ENCODE results near the gene GALNT15.

Gene GALNT15

DNA sequence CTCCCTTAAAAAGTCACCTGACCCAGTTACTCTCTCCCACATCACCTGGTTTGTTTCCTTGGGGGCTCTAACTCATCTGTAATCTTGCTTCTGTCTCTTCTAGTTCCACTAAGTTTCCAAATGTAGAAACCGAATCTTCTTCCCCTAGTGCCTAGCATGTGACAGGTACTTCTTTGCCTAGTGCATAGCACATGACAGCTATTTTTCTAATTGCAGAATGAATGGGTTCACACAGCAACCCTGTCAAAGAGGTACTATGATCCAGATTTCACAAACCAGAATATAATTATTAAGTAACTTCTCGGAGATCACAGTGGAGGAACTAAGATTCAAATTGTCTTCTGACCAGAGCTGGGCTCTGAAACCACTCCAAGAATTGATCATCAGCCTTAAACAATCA, 82.8 kb downstream of the GALNT15 start:
- no peak for DNase-seq

DNA sequence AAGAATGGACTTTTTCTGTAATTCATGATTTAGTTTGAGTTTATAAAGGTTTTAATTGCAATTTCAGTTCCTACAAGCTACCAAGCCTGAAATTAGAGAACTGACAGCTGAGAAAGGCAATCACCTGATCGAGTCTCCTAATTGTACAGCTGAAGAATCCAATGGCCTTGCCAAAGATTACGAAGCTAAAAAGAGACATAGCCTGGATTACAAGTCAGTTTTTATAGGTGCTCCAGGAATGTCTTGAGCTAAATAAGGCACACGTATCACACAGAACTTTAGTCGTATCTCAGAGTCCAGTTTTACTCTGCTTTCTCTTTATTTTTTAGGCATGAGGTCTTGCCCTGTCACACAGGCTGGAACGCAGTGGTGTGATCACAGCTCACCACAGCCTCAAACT, 83.7 kb downstream of the GALNT15 start:
- DNase-seq: no peak

DNA sequence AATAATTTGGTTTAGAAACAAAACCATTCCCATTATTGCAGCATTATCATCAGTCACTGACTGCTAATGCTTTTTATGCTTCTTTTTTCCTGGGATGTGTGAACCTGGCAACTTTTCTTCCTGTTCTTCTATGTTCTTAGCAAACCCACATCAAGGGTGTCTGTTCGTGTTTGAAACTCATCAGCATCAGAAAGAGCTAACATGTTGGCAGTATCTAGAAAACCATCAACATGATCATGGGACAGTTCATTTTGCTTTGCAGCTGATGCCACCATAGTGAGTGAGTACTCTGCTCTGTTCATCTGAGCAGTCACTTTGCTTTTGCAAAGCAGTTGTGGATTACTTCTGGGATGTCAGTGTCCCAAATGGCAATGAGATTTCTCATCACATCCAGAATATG, 84.4 kb downstream of the GALNT15 start:
- DNase-seq: no peak

DNA sequence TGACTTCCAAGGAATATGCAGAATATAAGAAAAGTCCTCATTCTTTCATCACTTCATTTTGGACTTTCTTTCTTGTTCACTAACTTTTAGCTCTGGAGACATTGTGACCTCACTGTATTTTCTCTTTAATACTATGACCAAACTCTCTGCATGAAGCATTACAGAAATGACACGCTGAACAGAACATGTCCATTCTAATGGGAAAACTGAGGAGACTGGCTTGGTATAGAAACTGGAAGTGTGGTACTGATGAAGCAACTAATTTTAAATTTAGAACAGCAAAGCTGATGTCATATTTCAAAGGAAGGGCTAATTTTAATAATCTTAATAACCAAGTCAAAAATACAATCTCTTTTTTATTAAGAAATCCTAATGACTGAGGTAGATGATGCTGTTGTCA, 85.6 kb downstream of the GALNT15 start:
- DNase-seq: no peak

DNA sequence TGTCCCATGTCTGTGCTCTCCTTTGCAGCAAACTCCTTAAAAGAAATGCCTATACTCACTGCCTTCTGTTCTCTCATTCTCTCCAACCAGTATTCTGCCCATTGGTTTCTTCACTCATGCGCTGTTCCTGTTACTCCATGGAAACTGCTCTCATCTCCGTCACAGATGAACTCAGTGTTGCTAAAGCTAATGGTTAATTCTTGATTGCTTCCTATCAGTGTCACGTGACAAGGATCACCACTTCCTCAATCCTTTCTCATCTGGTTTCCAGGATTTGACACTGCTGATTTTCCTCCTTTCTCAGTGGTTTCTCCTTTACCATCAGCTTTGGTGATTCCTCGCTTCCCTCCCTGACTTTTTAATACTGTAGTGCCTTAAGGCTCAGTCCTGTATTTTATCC, 87.7 kb downstream of the GALNT15 start:
- no peak for DNase-seq

DNA sequence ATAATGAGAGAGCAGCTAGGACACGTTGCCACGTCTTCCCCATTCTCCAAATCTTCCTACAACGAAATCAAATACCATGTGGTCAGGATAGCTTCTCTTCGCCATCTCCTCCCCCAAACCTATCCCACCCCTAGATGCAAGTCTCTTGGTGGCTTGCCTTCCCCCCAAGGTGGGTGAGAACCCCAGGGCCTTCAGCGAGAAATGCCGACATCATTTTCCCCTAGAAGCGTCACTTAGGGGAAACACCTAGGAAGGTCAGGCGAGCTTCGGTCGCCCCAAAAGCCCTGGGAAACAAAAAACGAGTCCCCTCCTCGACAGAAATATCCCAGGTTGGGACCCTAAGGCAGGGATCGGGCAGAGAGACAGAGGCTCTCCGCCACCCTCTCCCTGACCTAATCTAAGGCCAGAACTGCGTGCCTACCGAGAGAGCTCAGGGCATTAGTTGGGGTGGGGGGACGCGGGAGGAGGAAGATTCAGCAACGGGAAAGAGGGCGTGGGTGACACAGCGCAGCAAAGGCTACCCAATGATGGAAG, 89.8 kb downstream of the GALNT15 start:
- DNase-seq: no peak

DNA sequence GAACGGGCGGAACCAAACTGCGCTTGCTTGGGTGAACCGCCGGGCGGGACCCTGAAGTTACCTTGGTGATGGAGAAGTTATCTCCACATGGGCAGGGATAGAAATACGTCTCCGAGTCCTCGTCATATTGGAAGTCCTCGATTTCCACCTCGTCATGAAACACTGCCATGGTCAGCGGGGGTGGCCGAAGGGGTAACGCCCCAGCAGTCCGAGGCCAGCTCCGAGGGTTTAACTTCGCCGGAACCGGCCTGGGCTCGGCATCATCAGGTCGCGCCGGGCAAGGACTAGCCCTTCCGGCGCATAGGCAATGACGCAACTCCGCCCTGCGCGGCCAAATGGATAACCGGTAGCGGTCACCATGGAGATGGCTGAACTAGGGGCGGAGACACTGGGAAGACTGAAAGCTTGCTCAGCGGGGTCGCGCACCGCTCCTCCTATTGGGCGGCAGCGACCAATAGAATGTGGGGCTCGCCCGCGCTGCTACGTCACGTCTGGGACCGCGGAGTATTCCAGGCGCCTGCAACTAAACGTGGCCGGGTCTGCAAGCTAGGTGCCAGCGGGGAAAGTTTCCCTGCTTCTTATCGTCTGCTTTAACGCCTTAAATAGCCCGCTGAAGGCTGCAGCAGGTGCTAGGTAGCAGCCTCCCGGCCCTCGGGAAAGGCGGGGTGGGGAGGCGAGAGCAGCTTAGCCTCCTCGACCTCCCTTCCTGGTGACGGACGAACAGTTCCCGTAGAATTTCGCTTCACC, 90.4 kb downstream of the GALNT15 start, which contains the start of the genes DPH3 and OXNAD1:
TSS of gene DPH3 (minus strand) at position 236 of the 747 bp plus-strand sequence. CDS start at position 169, 67 bp downstream.
TSS of gene OXNAD1 (plus strand) at position 505 of the 747 bp plus-strand sequence. CDS start 5,741 bp downstream, outside the sequence.
- peak; percentile 99 for DNase-seq

DNA sequence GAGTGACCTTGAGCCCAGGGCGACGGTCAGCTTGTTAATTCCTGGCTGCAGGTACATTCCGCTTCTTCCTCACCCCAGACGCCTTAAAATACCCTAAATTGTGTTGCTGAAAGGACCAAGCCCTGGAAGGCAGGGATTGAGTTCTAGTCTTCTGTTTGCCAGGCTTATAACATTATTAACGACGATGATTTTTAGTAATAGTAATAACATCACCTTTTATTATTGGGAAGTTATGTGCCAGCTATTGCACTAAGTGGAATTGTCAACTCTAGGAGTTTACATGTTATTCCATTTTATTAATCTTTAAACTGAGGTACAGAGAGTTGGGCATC, 90.9 kb downstream of the GALNT15 start:
- no peak for DNase-seq

DNA sequence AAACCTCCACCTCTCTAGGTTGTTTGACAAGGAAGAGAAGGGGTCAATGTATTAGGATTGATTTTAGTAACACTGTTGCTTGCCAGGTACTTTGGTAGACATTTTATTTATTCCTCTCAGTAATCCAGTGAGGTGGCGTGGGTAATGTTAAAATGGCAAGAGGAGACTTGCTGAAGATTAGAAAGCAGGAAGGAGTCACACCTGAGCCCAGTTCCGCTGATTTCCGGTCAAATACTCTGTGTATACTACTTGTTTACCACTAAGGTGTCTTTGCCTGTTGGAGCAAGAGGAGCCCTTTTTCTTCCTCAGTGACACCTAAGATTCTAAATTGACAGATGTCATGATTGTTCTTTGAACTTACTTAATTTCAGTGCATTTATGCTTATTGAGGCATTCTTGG, 92.2 kb downstream of the GALNT15 start:
- DNase-seq: no peak

DNA sequence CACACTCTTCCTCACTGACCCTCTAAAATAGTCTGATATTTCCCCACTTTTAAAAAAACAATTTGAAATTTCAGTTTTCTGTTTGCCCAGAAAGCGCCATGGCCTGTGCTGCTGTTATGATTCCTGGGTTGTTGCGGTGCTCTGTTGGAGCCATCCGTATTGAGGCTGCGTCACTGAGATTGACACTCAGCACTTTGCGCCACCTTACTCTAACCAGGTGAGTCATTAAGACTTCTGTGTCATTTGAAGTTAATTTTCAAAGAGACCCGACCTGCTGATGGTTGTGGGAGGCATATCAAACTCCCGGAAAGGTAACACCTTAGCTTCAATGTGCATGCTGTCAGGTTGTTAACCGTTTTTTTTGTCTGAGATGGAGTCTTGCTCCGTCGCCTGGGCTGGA, 96.4 kb downstream of the GALNT15 start:
- DNase-seq: no peak

DNA sequence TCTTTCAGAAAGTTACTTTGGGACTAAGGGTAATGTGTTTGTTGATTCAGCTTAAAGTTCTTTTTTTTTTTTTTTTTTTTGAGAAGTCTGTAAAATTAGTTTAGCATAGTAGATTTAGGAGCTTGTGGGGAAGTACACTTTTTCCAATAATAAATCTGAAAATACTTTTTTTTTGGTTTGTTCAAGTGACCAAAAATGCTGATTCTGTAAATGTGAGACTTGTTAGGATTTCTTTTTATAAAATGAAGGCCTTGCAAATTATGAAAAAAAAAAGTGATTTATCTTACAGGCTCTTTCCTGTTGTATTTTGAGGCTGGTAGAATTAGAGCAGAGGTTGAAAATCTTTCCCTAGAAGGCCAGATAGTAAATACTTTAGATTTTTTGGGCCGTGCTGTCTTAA, 98.1 kb downstream of the GALNT15 start:
- DNase-seq: no peak

DNA sequence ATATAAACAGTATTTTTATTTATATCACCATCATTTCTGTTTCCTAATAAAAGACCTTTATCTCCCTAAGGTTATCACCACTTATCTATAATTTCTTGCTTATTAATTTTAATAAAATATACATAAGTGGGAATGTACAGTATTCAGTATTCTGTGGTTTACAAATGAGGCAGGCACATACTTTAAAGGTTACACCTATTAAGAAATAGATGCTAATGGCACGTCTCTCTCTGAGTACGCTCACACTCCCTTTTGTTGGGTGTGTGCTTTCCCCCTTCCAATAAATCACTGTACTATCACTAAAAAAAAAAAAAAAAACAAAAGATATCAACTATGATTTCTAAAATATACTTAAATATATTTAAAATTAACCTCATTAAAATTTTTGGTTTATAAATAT, 99.4 kb downstream of the GALNT15 start:
- DNase-seq: no peak

DNA sequence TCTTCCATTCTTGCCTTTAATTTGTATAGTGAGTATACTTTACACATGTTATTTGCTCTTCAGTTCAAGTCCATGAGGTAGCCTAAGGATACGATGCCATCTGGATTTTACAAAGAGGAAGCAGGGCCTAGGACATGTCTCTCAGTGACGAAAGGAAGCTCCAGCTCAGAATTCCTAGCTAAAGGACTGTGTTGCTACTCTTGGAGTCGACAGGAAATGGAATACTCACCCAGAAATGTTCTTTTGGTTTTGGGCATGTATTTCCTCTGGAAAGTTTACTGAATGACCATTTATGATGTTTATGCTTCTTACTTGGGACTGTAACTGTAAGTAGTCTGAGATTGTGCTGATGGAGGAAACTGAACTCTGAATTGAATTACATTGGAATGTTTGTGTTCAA, 103.0 kb downstream of the GALNT15 start:
- no peak for DNase-seq

DNA sequence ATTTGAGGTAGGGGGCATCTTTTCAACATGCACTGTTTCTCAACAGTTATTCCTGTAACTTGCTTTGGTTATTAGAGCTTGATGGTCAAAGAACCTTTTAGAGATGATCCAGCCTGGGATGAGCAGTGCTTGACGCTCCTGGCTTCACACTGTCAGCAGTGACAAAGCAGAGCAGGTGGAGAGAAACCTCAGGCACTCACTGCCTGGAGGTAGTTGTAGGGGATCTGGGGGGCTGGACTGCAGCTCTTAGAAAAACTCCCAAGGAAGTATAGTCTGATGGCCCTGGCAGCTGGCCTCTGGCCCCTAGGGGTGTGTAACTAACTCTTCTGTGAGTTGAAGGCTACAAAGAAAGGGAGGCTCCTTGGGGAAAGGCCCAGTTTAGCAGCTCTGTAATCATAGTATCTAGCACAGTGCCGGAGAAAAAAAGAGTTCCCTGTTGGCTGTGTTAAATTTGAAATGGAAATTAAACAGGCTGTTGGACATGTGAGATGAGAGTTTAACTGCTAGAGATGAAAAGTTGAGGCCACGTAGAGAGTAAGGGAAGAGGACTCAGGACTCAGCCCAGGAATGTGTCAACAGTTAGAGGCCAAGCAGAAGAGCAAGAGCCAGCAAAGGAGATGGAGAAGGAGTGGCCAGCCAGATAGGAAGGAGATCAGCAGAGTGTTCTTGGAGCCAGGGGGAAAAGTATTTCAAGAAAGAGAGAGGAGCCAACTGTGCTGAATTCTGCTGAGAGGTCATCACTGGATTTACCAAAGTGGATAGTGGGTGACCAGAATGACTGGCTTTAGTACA, 104.7 kb downstream of the GALNT15 start:
- no peak for DNase-seq

DNA sequence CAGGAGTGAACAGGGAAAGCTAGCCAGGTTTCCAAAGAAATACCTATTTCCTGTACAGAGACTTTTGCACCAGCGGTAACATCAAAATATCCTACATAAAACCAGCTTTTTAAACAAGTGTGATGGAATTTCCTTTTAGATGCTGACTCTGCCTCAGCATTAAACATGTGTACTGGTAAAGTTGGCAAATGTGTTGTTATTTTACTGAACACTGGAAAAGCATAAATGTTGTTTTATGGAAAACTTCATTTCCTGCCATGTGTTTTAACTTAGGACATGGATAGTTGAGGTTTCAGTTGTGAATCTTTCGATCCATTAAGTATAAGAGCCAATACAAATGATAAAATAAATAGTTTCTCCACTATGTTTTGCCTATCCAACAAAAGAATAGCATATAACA, 106.2 kb downstream of the GALNT15 start:
- DNase-seq: no peak
